Activated B cell treated with CpG ODN at 0.5 μM for 24 hours (primary cell): ENCODE data around the gene IARS1. TPM values are rescaled to one million over a fixed set of nuclear protein-coding genes. Genes with fewer than 3 reads are reported as not detected.

Experiments used
- ATAC-seq: fragments of 200-7000 bp; cut with Tn5 transposase; one replicate; pipeline ENCODE4 v1.10.0; 2021; ENCODE audit warnings: low read depth, mild to moderate bottlenecking, moderate library complexity
- CTCF ChIA-PET: fragments of 350-600 bp; sonication (Branson Sonifier 250); formaldehyde crosslinking; loops from one replicate; lab custom pipeline; 2021; ENCODE audit warnings: antibody characterized with exemption; lab: Charles Lee
- POLR2A ChIA-PET: fragments of 350-600 bp; sonication (Branson Sonifier 250); formaldehyde crosslinking; loops from one replicate; lab custom pipeline; 2021; ENCODE audit warnings: antibody characterized with exemption; lab: Charles Lee
- DNase-seq: peaks from one replicate; pipeline ENCODE4 v3.0.0; 2022
- H3K27ac Mint-ChIP-seq: one replicate; pipeline ENCODE4 v1.8.0; 2020; ENCODE audit warnings: mixed read lengths
- H3K27me3 Mint-ChIP-seq: one replicate; pipeline ENCODE4 v1.8.0; 2021; ENCODE audit warnings: mixed read lengths
- H3K36me3 Mint-ChIP-seq: one replicate; pipeline ENCODE4 v1.8.0; 2021; ENCODE audit warnings: low read depth, mixed read lengths
- H3K4me1 Mint-ChIP-seq: one replicate; pipeline ENCODE4 v1.8.0; 2021; ENCODE audit warnings: mixed read lengths
- H3K4me3 Mint-ChIP-seq: one replicate; pipeline ENCODE4 v1.8.0; 2020; ENCODE audit warnings: mild to moderate bottlenecking, mixed read lengths
- H3K9me3 Mint-ChIP-seq: one replicate; pipeline ENCODE4 v1.8.0; 2020; ENCODE audit warnings: mixed read lengths
- CTCF ChIP-seq: fragments of 200-600 bp; IDR thresholded peaks from one replicate; pipeline ENCODE4 v1.8.0; 2022; ENCODE audit warnings: antibody characterized with exemption, mild to moderate bottlenecking
- intact Hi-C: fragments of 100-400 bp; cut with micrococcal nuclease; formaldehyde crosslinking; loops from one replicate; pipeline ENCODE4 v1.15.1; 2024
- total RNA-seq: library from RNA; stranded (reverse); gene quantifications from 2 replicates; pipeline ENCODE4 v1.2.3, GENCODE V29; 2022

IARS1 gene
- 176 and 205 TPM in 2 replicates for total RNA-seq

- TF ChIP-seq CTCF = no peak
- ChIA-PET POLR2A (interaction anchor here (1.4 kb wide), 1 partner anchor 32 kb away, joined by 5 read pairs; the partner anchor contains the start of genes CENPP and NOL8), CTCF (no interaction called here)
- Mint-ChIP-seq H3K9me3 (no peaks in the 10 kb centered on the region), H3K36me3 (peaks cover 54% of the 10 kb centered on the region), H3K27ac (peak within 1 kb of the TSS; percentile 98), H3K4me1 (peaks cover 76% of the 10 kb centered on the region), H3K27me3 (no peaks in the 10 kb centered on the region), H3K4me3 (peak within 1 kb of the TSS; percentile 98)
- ATAC-seq (peak; percentile 90), DNase-seq (peak; percentile 100)
- intact Hi-C loops = loop anchor here (1.0 kb wide), 4 partner anchors 32 to 471 kb away; partner anchors contain the start of genes BICD2, CENPP, IPPK and NOL8
Measured at GRCh38 chr9:92293452-92294296, at the start of gene IARS1. Gene IARS1 (minus strand): TSS chr9:92293697. CDS start chr9:92289419, 4,278 bp downstream.

- DNase-seq (no peak), ATAC-seq (no peak)
- TF ChIP-seq CTCF = no peak
- intact Hi-C loops = no loop called here
- Mint-ChIP-seq H3K4me3 (no peak overlapping the region), H3K27ac (no peak overlapping the region), H3K27me3 (no peaks in the 10 kb centered on the region), H3K36me3 (peaks cover 26% of the 10 kb centered on the region), H3K9me3 (peaks cover 6% of the 10 kb centered on the region), H3K4me1 (no peaks in the 10 kb centered on the region)
- ChIA-PET CTCF (no interaction called here), POLR2A (no interaction called here)
Measured at GRCh38 chr9:92342825-92343488, 49.5 kb upstream of the IARS1 start.

DNA sequence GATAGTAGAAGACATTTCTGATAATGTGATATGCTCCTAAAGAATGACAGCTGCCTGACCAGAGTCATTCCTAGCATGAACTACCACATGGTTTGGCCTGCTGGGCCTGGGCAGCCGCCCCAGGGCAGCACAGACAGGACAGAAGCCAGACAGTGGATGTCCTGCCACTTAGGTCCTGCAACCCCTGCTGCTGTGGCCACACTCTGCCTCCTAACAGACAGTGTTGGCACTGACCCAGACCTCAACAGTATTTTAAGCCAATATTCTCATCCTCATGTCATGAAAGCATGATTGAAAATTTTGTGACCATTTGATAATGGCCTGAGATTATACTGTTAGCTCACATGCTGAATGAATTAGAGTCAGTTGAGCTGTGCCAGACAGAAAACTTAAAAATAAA, 48.1 kb upstream of the IARS1 start:
- Mint-ChIP-seq H3K27ac (no peak overlapping the region), H3K27me3 (no peaks in the 10 kb centered on the region), H3K36me3 (peaks cover 26% of the 10 kb centered on the region), H3K4me1 (no peaks in the 10 kb centered on the region), H3K9me3 (peaks cover 6% of the 10 kb centered on the region), H3K4me3 (no peak overlapping the region)
- POLR2A ChIA-PET = interaction anchor here (0.6 kb wide), 2 partner anchors 25 to 95 kb away, joined by 5 to 6 read pairs; no protein-coding TSS in a partner anchor
- ATAC-seq = no peak
- no peak for DNase-seq
- no peak for TF ChIP-seq CTCF
- CTCF ChIA-PET = no interaction called here
- intact Hi-C loops = no loop called here

GRCh38 chr9:92333282-92333634, 39.8 kb upstream of the IARS1 start:
- Mint-ChIP-seq H3K27ac (no peak overlapping the region), H3K36me3 (peaks cover 11% of the 10 kb centered on the region)
- DNase-seq = no peak

More at GRCh38 chr9:92333282-92333634, 39.8 kb upstream of the IARS1 start:
- intact Hi-C loops = no loop called here
- CTCF ChIA-PET = no interaction called here
- ATAC-seq = no peak
- no peak for TF ChIP-seq CTCF
- no peaks in the 10 kb centered on the region for H3K4me1 Mint-ChIP-seq
- H3K9me3 Mint-ChIP-seq = no peaks in the 10 kb centered on the region
- no peak overlapping the region for H3K4me3 Mint-ChIP-seq
- no peaks in the 10 kb centered on the region for H3K27me3 Mint-ChIP-seq
- POLR2A ChIA-PET = no interaction called here
